Measurements from ENCODE around the gene ISLR2.

ISLR2 gene

GRCh38 chr15:74130849-74131627, 652 bp downstream of the ISLR2 start:
- Histone ChIP-seq H3K9ac (ENCODE audit: low read length) (no peak overlapping the region), H4K20me1 (ENCODE audit: insufficient read depth, low read length) (no peaks in the 10 kb centered on the region), H3K36me3 (replicated peaks; ENCODE audit: insufficient read depth, low read length) (no peaks in the 10 kb centered on the region), H2AFZ (ENCODE audit: low read length) (no peak overlapping the region), H3K9me3 (replicated peaks; ENCODE audit: insufficient read depth, low read length) (no peaks in the 10 kb centered on the region), H3K9me2 (replicated peaks; ENCODE audit: insufficient read depth, low read length) (no peaks in the 10 kb centered on the region), H3K27me3 (replicated peaks; ENCODE audit: insufficient read depth, low read length) (peaks cover 60% of the 10 kb centered on the region), H3K79me2 (ENCODE audit: low read length) (no peaks in the 10 kb centered on the region), H3K27ac (ENCODE audit: low read length) (no peak overlapping the region), H3F3A (ENCODE audit: insufficient read depth, low read length) (no peaks in the 10 kb centered on the region), H3K4me1 (ENCODE audit: low read length) (no peaks in the 10 kb centered on the region), H3K4me2 (ENCODE audit: low read depth, low read length) (no peak overlapping the region), H3K4me3 (ENCODE audit: low read length) (no peak overlapping the region)
- TF ChIP-seq EZH2phosphoT487 (IDR thresholded peaks at IDR 0.05; ENCODE audit: low read length) (no peak), CTCF (IDR thresholded peaks at IDR 0.05; ENCODE audit: low read length) (no peak), EZH2 (optimal IDR thresholded peaks at IDR 0.05; ENCODE audit: low read depth, low read length) (no peak)
- DNase-seq = no peak

GRCh38 chr15:74131628-74132413, 1.4 kb downstream of the ISLR2 start:
- Histone ChIP-seq H3F3A (ENCODE audit: insufficient read depth, low read length) (no peaks in the 10 kb centered on the region), H3K9me2 (replicated peaks; ENCODE audit: insufficient read depth, low read length) (no peaks in the 10 kb centered on the region), H3K4me3 (ENCODE audit: low read length) (no peak overlapping the region), H3K27ac (ENCODE audit: low read length) (no peak overlapping the region), H3K4me2 (ENCODE audit: low read depth, low read length) (no peak overlapping the region), H3K27me3 (replicated peaks; ENCODE audit: insufficient read depth, low read length) (peaks cover 62% of the 10 kb centered on the region), H3K36me3 (replicated peaks; ENCODE audit: insufficient read depth, low read length) (no peaks in the 10 kb centered on the region), H2AFZ (ENCODE audit: low read length) (no peak overlapping the region), H3K9me3 (replicated peaks; ENCODE audit: insufficient read depth, low read length) (no peaks in the 10 kb centered on the region), H3K4me1 (ENCODE audit: low read length) (no peaks in the 10 kb centered on the region), H4K20me1 (ENCODE audit: insufficient read depth, low read length) (no peaks in the 10 kb centered on the region), H3K9ac (ENCODE audit: low read length) (no peak overlapping the region), H3K79me2 (ENCODE audit: low read length) (no peaks in the 10 kb centered on the region)
- DNase-seq = no peak
- TF ChIP-seq EZH2 (optimal IDR thresholded peaks at IDR 0.05; ENCODE audit: low read depth, low read length) (no peak), EZH2phosphoT487 (IDR thresholded peaks at IDR 0.05; ENCODE audit: low read length) (no peak), CTCF (IDR thresholded peaks at IDR 0.05; ENCODE audit: low read length) (no peak)

- Histone ChIP-seq H4K20me1 (ENCODE audit: insufficient read depth, low read length) (no peaks in the 10 kb centered on the region), H2AFZ (ENCODE audit: low read length) (no peak overlapping the region), H3K79me2 (ENCODE audit: low read length) (no peaks in the 10 kb centered on the region), H3K4me2 (ENCODE audit: low read depth, low read length) (no peak overlapping the region), H3F3A (ENCODE audit: insufficient read depth, low read length) (no peaks in the 10 kb centered on the region), H3K4me1 (ENCODE audit: low read length) (no peaks in the 10 kb centered on the region), H3K4me3 (ENCODE audit: low read length) (no peak overlapping the region), H3K27ac (ENCODE audit: low read length) (no peak overlapping the region), H3K9ac (ENCODE audit: low read length) (no peak overlapping the region), H3K9me2 (replicated peaks; ENCODE audit: insufficient read depth, low read length) (no peaks in the 10 kb centered on the region), H3K9me3 (replicated peaks; ENCODE audit: insufficient read depth, low read length) (no peaks in the 10 kb centered on the region), H3K27me3 (replicated peaks; ENCODE audit: insufficient read depth, low read length) (peaks cover 62% of the 10 kb centered on the region), H3K36me3 (replicated peaks; ENCODE audit: insufficient read depth, low read length) (no peaks in the 10 kb centered on the region)
- DNase-seq = no peak
- TF ChIP-seq EZH2 (optimal IDR thresholded peaks at IDR 0.05; ENCODE audit: low read depth, low read length) = no peak
- TF ChIP-seq CTCF (IDR thresholded peaks at IDR 0.05; ENCODE audit: low read length) = no peak
- no peak for TF ChIP-seq EZH2phosphoT487 (IDR thresholded peaks at IDR 0.05; ENCODE audit: low read length)
Observed at GRCh38 chr15:74132681-74133651, 2.6 kb downstream of the ISLR2 start.

Measured in MM.1S (cell line).